ENCODE data around the gene CERS5.
"Not testable (repeated sequence)": the region's sequence is repeated elsewhere in the genome, so short reads cannot be mapped to it uniquely, and the experiment has no call there.

Gene CERS5

DNA sequence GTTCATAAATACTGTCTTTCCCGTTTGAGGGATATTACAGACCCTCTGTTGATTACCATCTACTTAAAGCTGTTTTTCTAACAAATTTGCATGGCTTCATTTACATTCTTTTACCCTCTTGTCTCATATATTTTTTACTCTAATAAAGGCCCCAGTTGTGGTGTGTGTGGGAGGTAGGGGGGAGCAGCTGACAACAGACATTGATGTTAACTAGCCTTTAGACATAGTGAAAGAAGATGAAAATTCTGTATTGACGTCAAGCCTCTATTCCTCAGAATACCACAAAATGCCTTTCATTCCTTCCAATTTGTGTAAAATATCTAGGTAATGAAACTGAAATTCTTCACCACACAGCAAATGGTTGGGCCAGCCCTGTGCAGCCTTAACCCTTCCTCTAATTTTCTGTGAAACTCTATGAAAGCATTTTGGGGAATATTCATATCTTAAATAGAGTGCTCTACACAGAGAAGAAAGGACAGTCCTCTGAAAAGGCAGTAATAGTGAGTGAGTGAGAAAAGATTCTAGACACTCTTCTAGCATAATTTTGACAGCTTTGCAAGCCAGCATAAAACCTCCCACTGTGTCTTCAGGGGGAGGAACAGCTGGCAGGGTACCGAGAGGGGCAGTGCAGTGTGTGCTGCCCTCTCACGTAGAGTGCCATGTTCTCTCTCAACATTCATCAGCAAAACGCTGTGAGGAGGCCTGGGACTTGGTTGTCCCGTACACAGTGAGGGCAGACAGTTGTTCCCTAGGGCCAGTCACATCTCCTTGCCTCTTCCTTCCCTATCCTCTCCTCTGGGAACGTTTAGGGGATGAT is 20.1 kb upstream of the CERS5 start:
- peak; percentile 52 for DNase-seq (ENCODE audit: low spot score)

DNA sequence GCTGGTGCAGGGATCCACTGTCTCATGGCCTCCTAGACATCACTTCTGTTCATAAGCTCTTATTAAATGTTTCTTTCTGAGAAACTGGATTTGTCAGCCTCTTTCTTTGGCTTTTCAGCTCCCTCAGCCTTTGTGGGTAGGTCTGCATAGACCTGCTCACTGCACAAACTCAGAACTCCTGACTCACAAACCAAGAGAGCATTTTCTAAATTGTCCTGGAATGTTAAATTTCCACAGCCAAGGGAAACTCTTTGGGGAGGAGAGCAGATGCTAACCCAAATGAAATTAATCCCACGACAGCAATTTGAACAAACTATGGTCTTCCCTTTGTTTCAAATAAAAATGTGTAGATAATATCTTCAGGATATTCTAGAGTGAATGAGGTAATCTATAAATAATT is 19.5 kb upstream of the CERS5 start:
- DNase-seq (ENCODE audit: low spot score) = no peak

DNA sequence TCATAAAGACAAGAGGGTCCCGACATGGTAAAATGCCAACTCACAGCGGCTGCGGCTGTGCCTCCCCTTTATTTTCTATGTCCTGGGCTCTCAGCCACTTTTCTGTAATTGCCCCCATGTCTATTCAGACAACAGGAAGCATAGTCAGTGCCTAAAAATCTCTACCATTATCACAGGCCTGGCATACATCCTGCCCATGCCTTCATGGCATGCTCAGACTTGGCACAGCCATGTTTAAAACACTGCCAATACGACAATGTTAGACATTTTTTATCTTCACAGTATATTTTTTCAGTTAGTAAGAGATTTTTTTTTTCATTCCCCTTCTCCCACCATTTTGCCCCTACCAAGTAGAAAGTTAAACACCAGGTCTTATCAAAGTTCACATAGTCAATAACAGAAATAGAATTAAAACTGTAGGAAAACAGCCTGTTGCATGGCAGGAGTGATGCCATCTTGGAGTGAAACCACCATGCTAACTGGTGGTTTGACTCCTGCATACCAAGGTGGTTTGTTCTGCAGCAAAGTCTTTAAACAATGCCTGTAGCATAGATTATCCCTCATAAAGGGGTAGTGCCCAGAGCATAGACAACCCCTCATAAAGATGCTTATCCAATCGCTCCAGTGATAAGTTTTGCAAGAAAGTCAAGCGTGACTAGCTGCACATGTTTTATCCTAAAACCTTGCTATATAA is 18.9 kb upstream of the CERS5 start:
- DNase-seq (ENCODE audit: low spot score) = no peak

GRCh38 chr12:50185301-50185895 is 18.2 kb upstream of the CERS5 start:
- no peak for DNase-seq (ENCODE audit: low spot score)

- no peak for DNase-seq (ENCODE audit: low spot score)
Measured at GRCh38 chr12:50184261-50184660, 17.1 kb upstream of the CERS5 start.

- no peak for DNase-seq (ENCODE audit: low spot score)
Measured at GRCh38 chr12:50182461-50182860, 15.3 kb upstream of the CERS5 start.

- no peak for DNase-seq (ENCODE audit: low spot score)
Measured at GRCh38 chr12:50181691-50182090, 14.5 kb upstream of the CERS5 start.

- no peak for DNase-seq (ENCODE audit: low spot score)
Measured at GRCh38 chr12:50175716-50176026, 8.5 kb upstream of the CERS5 start.

DNA sequence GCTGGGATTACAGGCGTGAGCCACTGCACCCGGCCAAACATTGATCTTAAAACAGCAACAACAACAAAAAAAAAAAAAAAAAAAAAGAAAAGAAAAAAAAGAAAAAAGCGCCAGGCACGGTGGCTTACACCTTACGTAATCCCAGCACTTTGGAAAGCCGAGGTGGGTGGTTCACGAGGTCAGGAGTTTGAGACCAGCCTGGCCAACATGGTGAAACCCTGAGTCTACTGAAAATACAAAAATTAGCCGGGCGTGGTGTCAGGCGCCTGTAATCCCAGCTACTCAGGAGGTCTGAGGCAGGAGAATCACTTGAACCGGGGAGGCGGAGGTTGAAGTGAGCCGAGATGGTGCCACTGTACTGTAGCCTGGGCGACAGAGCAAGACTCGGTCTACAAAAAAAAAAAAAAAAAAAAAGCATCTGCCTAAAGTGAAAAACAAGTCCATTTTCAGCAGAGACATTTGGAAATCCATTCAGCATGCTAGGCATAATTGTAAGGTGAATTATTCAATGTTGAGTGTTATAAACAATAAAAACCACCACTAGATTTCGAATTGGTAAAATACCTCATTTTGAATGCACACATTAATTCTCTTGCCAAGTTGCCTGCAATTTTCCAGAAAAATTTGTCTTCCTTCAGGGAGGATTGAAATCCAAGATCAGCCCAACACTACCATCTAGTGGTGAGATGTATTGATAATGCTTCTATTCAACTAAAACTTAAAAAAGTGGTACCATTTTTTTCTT is 8.0 kb upstream of the CERS5 start:
- DNase-seq (ENCODE audit: low spot score) = peak; percentile 32

GRCh38 chr12:50166799-50167048 is 445 bp downstream of the CERS5 start:
- no peak for DNase-seq (ENCODE audit: low spot score)

DNA sequence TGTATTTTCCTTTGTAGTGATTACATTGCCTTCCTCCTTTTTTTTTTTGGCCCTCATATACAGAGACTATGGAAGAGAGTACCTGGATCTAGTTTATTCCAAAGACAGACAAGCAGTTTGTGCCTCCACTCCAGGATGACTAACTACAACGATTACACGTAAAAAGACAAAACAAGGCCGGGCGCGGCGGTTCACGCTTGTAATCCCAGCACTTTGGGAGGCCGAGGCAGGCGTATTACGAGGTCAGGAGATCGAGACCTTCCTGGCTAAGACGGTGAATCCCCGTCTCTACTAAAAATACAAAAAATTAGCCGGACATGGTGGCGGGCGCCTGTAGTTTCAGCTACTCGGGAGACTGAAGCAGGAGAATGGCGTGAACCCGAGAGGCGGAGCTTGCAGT is 2.2 kb downstream of the CERS5 start:
- no peak for DNase-seq (ENCODE audit: low spot score)

GRCh38 chr12:50162230-50162629 is 4.9 kb downstream of the CERS5 start:
- DNase-seq (ENCODE audit: low spot score) = peak; percentile 11

DNA sequence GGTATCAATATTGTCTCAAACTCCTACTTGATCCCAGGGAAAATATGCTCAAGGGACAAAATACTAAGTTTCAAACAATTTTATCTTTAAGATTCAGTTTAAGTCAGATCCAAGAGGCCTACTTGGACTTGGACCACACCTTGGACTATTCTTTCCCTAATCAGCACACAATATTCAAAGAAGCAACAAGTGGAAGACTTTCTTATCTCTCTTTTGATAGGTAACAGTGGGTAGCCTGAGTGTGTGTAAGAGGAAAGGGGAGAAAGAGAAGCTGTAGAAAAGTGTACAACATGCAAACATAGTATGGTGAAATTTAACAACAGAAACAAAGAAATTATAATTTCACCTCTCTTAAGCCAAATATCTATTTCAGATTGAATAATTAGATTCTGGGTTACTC is 6.5 kb downstream of the CERS5 start:
- no peak for DNase-seq (ENCODE audit: low spot score)

DNA sequence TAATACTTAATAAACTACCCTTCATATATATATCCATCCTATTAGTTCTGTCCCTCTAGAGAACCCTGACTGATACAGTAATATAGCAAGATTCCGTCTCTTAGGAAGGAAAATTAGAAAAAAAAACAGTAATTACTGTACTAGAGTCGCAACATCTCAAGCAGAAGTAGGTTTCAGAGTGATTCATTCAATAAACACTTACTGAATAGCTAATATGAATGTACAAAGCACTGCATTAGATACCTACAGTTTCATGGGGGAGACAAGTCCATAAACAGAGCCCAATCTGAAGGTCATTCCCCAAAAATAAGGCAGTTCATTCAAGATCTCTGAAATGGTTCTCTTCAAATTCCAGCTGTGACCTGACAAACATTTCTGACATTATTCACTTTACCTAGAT is 9.9 kb downstream of the CERS5 start:
- no peak for DNase-seq (ENCODE audit: low spot score)

- DNase-seq (ENCODE audit: low spot score) = no peak
Measured at GRCh38 chr12:50156641-50157040, 10.5 kb downstream of the CERS5 start.

GRCh38 chr12:50154947-50155346 is 12.2 kb downstream of the CERS5 start:
- not testable (repeated sequence) for DNase-seq (ENCODE audit: low spot score)

DNA sequence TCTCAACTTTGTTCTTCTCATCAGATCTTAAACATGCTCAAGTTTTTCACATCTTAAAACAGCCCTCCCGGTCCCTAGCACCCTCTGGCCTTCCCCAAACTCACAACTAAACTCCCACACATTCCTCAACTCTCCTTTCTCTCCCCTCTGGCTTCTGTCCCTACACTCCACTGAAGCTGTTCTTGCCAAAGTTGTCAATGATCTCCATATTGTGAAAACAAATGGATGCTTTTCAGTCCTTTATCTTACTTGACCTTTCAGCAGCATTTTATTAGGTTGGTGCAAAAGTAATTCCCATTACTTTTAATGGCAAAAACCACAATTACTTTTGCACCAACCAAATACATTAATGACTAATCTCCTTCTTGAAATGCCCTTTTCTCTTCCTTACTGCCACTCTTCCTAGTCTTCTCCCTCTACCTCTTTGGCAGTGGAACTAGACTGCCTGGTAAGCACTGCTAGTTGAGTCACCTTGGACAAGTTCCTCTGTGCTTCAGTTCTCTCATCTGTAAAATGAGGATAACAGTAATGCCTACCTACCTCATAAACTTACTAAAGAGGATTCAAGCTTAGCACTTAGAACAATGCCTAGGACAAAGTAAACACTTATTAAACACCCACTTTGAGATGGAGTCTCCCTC is 16.0 kb downstream of the CERS5 start:
- no peak for DNase-seq (ENCODE audit: low spot score)

DNA sequence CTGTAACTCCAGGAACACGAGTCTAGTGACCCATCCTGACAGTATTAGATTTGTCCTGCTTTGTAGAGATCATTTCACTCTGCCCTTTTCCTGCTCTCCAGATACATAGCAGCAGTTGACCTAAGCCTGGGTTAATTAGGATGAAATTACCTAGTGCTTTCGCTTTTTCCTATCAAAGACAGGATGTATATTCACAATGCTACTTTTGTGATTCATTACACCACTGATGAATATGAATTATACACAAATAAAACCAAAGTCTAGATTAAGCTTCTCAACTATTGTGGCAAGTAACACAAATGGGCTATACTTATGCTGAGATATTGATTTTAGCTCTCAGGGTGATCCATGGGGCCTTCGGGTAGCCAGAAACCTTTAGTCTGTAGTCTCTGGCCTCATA is 17.9 kb downstream of the CERS5 start:
- DNase-seq (ENCODE audit: low spot score) = no peak

DNA sequence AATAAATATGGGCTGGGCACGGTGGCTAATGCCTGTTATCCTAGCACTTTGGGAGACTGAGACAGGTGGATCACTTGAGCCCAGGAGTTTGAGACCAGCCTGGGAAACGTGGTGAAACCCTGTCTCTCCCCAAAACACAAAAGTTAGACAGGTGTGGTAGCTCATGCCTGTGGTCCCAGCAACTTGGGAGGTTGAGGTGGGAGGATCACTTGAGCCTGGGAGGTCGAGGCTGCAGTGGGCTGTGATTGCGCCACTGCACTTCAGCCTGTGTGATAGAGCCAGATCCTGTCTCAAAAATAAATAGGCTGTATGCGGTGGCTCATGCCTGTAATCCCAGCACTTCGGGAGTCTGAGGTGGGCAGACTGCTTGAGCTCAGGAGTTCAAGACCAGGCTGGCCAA is 19.2 kb downstream of the CERS5 start:
- not testable (repeated sequence) for DNase-seq (ENCODE audit: low spot score)

DNA sequence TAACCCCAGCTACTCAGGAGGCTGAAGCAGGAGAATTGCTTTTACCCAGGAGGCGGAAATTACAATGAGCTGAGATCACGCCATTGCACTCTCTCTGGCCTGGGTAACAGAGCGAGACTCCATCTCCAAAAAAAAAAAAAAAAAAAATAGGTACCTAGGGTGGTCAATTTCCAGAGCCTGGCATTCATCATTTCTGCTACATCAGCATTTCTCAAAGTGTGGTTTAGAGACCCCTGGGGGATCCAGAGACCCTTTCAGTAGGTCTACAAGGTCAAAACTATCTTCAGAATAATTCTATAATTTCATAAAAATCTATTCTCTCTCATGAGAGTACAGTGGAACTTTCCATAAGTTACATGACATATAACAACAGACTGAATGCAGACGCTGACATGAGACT is 19.9 kb downstream of the CERS5 start:
- DNase-seq (ENCODE audit: low spot score) = no peak

DNA sequence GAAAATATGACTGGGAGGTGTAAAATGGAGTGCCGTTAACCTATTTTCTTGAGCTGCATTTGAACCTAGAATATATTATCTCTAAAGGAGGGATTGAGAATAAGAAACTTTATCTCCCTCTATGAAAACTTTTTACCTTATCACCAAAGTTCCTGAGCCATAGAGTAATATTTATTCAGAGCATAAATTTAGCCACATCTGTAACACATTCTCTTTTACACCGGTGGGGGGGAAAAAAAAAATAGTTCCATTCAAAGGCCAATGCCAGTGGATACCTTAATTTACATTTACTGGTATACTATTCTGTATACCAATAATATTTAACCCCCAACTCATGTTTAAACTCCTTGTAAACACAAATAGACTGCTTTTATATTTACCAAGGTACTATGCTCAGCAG is 21.7 kb downstream of the CERS5 start:
- no peak for DNase-seq (ENCODE audit: low spot score)

GRCh38 chr12:50142993-50143392 is 24.2 kb downstream of the CERS5 start:
- no peak for DNase-seq (ENCODE audit: low spot score)

Measured in hepatic stellate cell (primary cell).